HG02678 (cell line): Measurements from ENCODE around the gene PDPK1.

Source experiments
- ATAC-seq: cut with Tn5 transposase; IDR thresholded peaks from one replicate; pipeline ENCODE4 v1.9.1; 2021; ENCODE audit warnings: mild to moderate bottlenecking, moderate library complexity; ENCODE audit not compliant: unreplicated experiment

PDPK1 gene

GRCh38 chr16:2537451-2538379 lies at the start of gene PDPK1:
TSS of gene PDPK1 (plus strand) at chr16:2538021. CDS start at chr16:2538113, 92 bp downstream.
- peak; percentile 89 for ATAC-seq

DNA sequence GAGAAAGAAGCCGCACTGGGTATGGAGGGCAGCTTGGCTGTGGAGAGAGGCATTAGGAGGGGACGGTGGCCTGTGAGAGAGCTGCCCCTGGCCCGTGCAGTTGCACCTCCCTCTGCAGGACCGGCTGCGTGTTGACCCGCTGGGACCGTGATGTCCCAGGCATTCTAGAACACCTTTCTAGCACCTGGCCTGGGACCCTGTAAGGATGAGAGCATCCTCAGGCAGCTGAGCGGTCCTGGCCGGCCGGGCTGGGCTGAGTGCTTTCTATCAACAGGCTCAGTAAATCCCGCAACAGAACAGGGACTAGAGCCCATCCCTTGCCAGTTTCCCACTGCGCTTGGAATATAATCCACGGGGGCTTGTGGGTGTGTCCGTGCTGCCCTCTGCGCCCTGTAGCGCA lies 48.2 kb upstream of the PDPK1 start:
- ATAC-seq: no peak

GRCh38 chr16:2490190-2491105 lies 47.4 kb upstream of the PDPK1 start:
- ATAC-seq: no peak

DNA sequence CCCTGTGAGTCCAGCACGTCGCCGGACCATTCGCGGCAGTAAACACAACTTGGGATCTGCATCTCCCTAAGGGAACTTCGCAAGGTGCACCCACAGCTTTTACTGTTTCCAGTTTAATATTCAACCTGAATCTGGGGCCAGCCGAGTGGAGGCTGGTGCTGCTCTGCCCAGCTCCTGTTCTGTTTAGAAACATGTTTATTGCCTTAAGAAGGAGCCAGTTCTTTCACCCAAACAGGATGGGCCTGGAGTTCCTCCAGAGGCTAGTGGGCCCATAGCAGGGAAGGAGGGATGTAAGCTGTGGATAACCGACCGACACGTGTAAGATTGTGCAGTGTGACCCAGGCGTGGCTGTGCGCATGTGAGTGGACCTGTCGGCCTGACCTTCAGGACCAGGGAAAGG lies 45.5 kb upstream of the PDPK1 start:
- no peak for ATAC-seq

DNA sequence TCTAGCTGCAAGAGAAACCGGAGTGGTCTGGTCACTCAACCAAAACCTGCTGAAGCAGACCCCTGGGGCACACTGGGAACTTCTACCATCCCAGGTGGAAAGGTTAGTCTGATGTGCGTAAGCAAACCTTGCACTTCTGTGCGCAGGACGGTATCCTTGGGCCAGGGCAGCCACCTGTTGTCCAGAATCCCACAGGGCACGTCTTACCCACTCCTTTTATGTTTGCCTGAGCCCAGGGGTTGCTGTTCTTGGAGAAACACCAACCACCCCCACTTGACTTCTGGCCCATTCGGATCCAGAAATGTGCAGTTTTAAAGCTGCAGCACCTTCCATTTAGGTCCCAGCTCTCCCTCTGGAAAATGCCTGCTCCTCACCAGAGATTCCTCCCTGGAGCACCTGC lies 44.2 kb upstream of the PDPK1 start:
- no peak for ATAC-seq

DNA sequence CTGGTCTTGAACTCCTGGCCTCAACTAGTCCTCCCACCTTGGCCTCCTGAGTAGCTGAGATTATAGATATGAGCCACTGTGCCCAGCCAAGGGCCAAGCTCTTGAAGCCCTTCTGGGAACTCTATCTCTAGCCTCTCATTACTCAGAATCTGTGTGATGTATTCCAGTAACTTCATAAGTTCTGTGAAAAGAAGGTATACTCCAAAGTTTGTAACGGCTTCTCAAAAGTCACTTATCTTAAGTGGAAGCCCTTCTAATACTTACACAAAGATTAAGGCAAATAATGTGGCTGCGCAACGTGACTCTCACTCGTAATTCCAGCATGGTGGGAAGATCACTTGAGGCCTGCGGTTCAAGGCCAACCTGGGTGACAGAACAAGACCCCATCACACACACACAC lies 43.2 kb upstream of the PDPK1 start:
- ATAC-seq: no peak

- no peak for ATAC-seq
Observed at GRCh38 chr16:2495041-2495440, 42.8 kb upstream of the PDPK1 start.

- no peak for ATAC-seq
Observed at GRCh38 chr16:2496223-2497115, 41.4 kb upstream of the PDPK1 start.

GRCh38 chr16:2497116-2497630 lies 40.6 kb upstream of the PDPK1 start:
- ATAC-seq: no peak

DNA sequence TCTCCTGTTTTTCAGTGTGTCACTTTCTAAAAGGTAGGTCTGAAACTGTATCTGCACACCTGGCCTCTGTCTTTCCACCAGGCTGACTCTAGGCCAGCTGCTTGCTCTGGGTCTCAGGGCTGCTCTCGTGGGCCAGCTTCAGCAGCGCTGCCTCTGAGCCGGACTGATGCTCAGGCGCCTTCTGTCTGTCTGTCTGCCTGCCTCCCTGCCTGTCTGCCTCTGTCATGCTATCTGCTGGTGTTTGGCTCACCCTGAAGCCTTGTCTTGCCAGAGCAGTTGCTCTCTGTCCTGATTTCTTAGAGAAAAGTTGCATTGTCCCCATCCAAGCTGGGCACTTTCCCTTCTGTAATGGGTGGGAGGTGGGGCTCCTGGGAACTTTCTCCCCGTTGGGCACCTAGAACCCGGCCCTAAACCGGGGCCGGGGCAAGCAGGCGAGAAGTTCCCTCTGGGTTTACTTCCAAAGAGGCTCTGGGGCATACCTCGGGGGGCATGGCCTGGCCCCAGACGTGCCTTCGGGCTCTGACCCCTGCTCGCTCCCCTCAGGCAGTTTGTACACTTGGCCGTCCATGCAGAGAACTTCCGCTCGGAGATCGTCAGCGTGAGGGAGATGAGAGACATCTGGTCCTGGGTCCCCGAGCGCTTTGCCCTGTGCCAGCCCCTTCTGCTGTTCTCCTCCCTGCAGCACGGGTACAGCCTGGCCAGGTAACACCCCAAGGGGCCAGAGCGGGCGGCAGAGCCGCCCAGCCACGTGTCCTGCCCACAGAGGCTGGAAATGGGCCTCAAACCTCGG lies 39.9 kb upstream of the PDPK1 start:
- ATAC-seq: no peak

DNA sequence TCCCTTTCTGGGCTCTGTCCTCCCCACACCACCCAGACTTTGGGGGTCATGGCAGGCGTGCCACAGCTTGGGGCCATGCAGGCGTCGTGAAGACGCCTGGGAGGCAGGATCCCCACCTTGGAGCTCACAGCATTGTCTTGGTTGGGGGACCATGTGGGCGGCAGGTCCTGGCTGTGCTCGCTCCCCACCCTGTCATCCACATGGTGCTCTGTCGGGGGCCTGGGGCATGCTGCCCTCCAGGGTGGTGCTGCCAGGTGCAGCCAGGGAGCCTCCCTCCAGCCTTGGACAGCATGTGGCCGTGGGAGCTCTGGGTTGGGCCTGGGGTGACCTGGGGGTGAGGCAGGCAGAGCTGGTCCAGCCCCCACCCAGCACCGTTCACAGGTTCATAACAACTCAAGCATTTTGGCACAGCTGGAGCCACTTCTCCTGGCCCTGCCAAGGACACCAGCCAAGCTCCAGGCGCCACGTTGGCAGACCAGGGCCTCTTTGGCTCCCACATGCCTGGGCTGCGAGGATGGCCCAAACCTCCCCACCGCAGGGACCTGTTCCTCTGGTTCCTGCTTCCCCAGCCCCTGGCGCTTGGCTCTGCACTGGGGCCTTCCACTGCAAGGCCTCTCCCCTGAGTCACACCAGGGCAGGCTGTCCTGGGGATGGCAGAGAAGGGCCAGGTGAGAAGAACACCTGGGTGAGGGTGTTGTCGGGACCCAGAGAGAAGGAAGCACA lies 39.1 kb upstream of the PDPK1 start:
- no peak for ATAC-seq

GRCh38 chr16:2499454-2499853 lies 38.4 kb upstream of the PDPK1 start:
- ATAC-seq: no peak

DNA sequence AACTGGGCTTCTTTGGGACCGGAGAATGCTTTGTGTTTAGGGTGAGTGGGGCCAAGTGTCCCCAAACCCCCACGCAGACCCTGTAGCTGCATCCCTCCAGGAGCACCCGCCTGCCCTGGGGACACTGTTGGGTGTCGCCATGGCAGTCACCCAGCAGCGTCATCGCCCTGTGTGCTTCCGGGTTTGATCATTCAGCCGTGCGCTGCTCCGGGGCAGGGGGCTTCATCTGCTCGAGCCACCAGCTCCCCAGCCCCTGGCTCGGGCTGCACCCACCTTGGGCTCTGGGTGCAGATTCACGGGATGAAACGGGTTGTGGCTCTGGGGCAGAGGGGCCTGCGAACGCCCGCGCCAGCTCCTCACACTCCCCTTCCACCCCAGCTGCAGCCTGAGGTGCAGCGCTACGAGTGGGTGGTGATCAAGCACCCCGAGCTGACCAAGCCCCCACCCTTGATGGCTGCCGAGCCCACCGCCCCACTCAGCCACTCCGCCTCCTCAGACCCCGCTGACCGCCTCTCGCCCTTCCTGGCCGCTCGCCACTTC lies 37.9 kb upstream of the PDPK1 start:
- no peak for ATAC-seq

DNA sequence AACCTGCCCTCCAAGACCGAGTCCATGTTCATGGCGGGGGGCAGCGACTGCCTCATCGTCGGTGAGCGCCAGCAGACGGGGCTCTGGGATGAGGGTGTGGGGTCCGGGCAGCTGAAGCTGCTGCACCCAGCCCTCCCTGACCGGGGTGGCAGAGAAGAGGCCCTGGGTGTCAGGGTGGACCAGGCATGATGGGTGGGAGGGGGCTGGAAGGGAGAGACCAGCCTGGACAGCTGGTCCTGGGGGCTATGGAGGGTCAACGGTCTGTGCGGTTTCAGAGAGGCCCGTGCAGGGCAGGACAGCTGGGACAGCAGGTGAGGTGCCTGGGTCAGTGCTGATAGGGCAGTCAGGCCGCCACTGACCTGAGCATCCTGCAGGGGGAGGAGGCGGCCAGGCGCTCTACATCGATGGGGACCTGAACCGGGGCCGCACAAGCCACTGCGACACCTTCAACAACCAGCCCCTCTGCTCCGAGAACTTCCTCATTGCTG lies 37.3 kb upstream of the PDPK1 start:
- no peak for ATAC-seq

DNA sequence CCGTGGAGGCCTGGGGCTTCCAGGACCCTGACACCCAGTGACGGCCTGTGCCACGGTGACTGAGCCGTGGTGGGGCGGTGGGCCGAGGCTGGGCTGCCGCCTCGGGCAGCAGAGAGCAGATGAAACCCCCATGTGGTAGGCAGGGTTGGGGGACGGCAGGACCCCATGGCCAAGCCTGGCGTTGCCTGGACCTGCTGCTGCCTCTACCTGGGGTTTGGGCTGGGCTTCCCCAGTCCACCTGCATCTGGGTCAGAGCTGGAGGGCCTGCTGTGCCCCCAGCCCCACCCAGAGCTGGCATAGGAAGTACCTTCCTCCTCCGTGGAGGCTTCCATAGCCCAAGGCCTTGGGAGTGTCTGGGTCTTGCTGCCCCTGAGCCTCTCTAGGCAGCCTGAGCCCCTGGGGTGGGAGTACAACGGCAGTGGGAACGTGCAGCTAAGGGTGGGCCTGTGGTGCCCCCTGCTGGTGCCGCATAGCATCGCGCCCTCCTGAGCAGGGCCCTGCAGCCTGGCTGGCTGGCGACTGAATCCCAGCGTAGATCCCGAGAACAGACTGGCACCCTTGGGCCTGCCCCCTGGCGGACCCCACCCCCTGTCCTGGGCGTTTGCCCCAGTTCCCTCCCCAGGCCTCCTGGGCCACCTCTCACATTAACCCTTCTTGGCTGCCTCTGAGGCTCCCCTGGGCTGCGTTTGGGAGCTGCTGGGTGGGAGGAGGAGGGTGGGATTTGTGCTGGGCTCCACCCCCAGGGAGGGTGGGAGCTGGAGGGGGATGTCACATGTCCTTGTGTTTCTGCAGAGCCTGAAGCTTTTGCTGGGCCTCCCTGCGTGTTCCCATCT lies 36.7 kb upstream of the PDPK1 start:
- peak; percentile 55 for ATAC-seq

- ATAC-seq: no peak
Observed at GRCh38 chr16:2501946-2502895, 35.6 kb upstream of the PDPK1 start.

DNA sequence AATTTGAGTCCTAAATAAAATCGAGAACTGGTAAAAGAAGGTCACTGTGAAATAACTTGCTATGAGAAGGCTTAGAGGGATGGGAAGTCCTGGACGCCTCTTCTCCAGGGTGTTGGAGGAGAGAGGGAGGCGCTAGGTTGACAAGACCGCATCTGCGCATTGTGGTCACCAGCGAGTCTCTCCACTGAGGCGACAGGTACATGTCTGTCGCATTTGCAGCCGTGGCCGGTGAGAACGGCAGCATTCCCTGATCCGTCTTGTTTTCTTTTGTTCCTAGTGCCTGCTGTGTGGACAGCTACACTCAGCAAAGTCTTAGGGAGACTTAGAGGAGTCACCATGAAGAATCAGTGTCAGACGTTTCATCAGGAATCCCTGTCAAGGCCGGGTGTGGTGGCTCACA lies 32.1 kb upstream of the PDPK1 start:
- ATAC-seq: no peak
